ENCODE measurements around the gene PFDN2.

PFDN2 gene

GRCh38 chr1:161094481-161094880 is 23.4 kb downstream of the PFDN2 start:
- no peak for FAIRE-seq
- no peak for DNase-seq (ENCODE audit: insufficient read length)
- TF ChIP-seq TAF1 (IDR thresholded peaks at IDR 0.05; ENCODE audit: borderline replicate concordance, low read depth, low read length), result no peak
- no peak for TF ChIP-seq POLR2A (IDR thresholded peaks at IDR 0.05; ENCODE audit: low read depth, low read length)
- no peak for TF ChIP-seq POLR2AphosphoS5 (IDR thresholded peaks at IDR 0.05; ENCODE audit: low read depth, low read length)

GRCh38 chr1:161092621-161093028 is 25.2 kb downstream of the PFDN2 start:
- TF ChIP-seq TAF1 (IDR thresholded peaks at IDR 0.05; ENCODE audit: borderline replicate concordance, low read depth, low read length) (no peak), POLR2AphosphoS5 (IDR thresholded peaks at IDR 0.05; ENCODE audit: low read depth, low read length) (no peak), POLR2A (IDR thresholded peaks at IDR 0.05; ENCODE audit: low read depth, low read length) (no peak)
- no peak for DNase-seq (ENCODE audit: insufficient read length)

GRCh38 chr1:161091796-161092507 is 25.9 kb downstream of the PFDN2 start:
- FAIRE-seq (no peak), DNase-seq (ENCODE audit: insufficient read length) (no peak)
- no peak for TF ChIP-seq TAF1 (IDR thresholded peaks at IDR 0.05; ENCODE audit: borderline replicate concordance, low read depth, low read length)
- no peak for TF ChIP-seq POLR2A (IDR thresholded peaks at IDR 0.05; ENCODE audit: low read depth, low read length)
- TF ChIP-seq POLR2AphosphoS5 (IDR thresholded peaks at IDR 0.05; ENCODE audit: low read depth, low read length), result no peak

More at GRCh38 chr1:161092621-161093028, 25.2 kb downstream of the PFDN2 start:
- FAIRE-seq, result no peak

- FAIRE-seq (no peak), DNase-seq (ENCODE audit: insufficient read length) (no peak)
- no peak for TF ChIP-seq TAF1 (IDR thresholded peaks at IDR 0.05; ENCODE audit: borderline replicate concordance, low read depth, low read length)
- TF ChIP-seq POLR2A (IDR thresholded peaks at IDR 0.05; ENCODE audit: low read depth, low read length), result no peak
- TF ChIP-seq POLR2AphosphoS5 (IDR thresholded peaks at IDR 0.05; ENCODE audit: low read depth, low read length), result no peak
These were observed 26.7 kb downstream of the PFDN2 start for GRCh38 chr1:161091093-161091492.

- FAIRE-seq (no peak), DNase-seq (ENCODE audit: insufficient read length) (no peak)
- no peak for TF ChIP-seq POLR2A (IDR thresholded peaks at IDR 0.05; ENCODE audit: low read depth, low read length)
- no peak for TF ChIP-seq TAF1 (IDR thresholded peaks at IDR 0.05; ENCODE audit: borderline replicate concordance, low read depth, low read length)
- no peak for TF ChIP-seq POLR2AphosphoS5 (IDR thresholded peaks at IDR 0.05; ENCODE audit: low read depth, low read length)
These were observed 27.2 kb downstream of the PFDN2 start for GRCh38 chr1:161090617-161091016.

GRCh38 chr1:161089938-161090337 is 27.9 kb downstream of the PFDN2 start:
- FAIRE-seq (no peak), DNase-seq (ENCODE audit: insufficient read length) (no peak)
- TF ChIP-seq POLR2A (IDR thresholded peaks at IDR 0.05; ENCODE audit: low read depth, low read length) (no peak), POLR2AphosphoS5 (IDR thresholded peaks at IDR 0.05; ENCODE audit: low read depth, low read length) (no peak), TAF1 (IDR thresholded peaks at IDR 0.05; ENCODE audit: borderline replicate concordance, low read depth, low read length) (no peak)

GRCh38 chr1:161089251-161089924 is 28.4 kb downstream of the PFDN2 start, which contains the start of gene NECTIN4:
Gene NECTIN4 (minus strand): TSS chr1:161089558. CDS start chr1:161089296, 262 bp downstream.
- TF ChIP-seq POLR2A (IDR thresholded peaks at IDR 0.05; ENCODE audit: low read depth, low read length), result no peak
- FAIRE-seq, result no peak
- no peak for DNase-seq (ENCODE audit: insufficient read length)

- TF ChIP-seq POLR2A (IDR thresholded peaks at IDR 0.05; ENCODE audit: low read depth, low read length) (no peak), TAF1 (IDR thresholded peaks at IDR 0.05; ENCODE audit: borderline replicate concordance, low read depth, low read length) (no peak), POLR2AphosphoS5 (IDR thresholded peaks at IDR 0.05; ENCODE audit: low read depth, low read length) (no peak)
- FAIRE-seq (no peak), DNase-seq (ENCODE audit: insufficient read length) (no peak)
These were observed 29.2 kb downstream of the PFDN2 start for GRCh38 chr1:161088587-161089110.

GRCh38 chr1:161086457-161086856 is 31.4 kb downstream of the PFDN2 start:
- TF ChIP-seq POLR2A (IDR thresholded peaks at IDR 0.05; ENCODE audit: low read depth, low read length), result no peak
- no peak for TF ChIP-seq TAF1 (IDR thresholded peaks at IDR 0.05; ENCODE audit: borderline replicate concordance, low read depth, low read length)
- FAIRE-seq (no peak), DNase-seq (ENCODE audit: insufficient read length) (no peak)

- no peak for TF ChIP-seq TAF1 (IDR thresholded peaks at IDR 0.05; ENCODE audit: borderline replicate concordance, low read depth, low read length)
- TF ChIP-seq POLR2A (IDR thresholded peaks at IDR 0.05; ENCODE audit: low read depth, low read length), result no peak
- TF ChIP-seq POLR2AphosphoS5 (IDR thresholded peaks at IDR 0.05; ENCODE audit: low read depth, low read length), result no peak
- DNase-seq (ENCODE audit: insufficient read length) (no peak), FAIRE-seq (no peak)
These were observed 32.7 kb downstream of the PFDN2 start for GRCh38 chr1:161085165-161085564.

- DNase-seq (ENCODE audit: insufficient read length) (no peak), FAIRE-seq (no peak)
- no peak for TF ChIP-seq TAF1 (IDR thresholded peaks at IDR 0.05; ENCODE audit: borderline replicate concordance, low read depth, low read length)
- no peak for TF ChIP-seq POLR2A (IDR thresholded peaks at IDR 0.05; ENCODE audit: low read depth, low read length)
- no peak for TF ChIP-seq POLR2AphosphoS5 (IDR thresholded peaks at IDR 0.05; ENCODE audit: low read depth, low read length)
These were observed 33.2 kb downstream of the PFDN2 start for GRCh38 chr1:161084597-161084988.
